NOMO-1 (cell line): ENCODE data around the gene ATP6V1F.

Experiments
- DNase-seq, 2 experiments: peaks; one replicate each; lab custom pipeline; 2025; ENCODE audit not compliant: unreplicated experiment in 2 of 2; lab: John Stamatoyannopoulos, UW

The ATP6V1F gene, protein sequence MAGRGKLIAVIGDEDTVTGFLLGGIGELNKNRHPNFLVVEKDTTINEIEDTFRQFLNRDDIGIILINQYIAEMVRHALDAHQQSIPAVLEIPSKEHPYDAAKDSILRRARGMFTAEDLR

GRCh38 chr7:128862571-128863432, at the start of gene ATP6V1F:
Gene ATP6V1F, plus strand, starts transcription at chr7:128862856. Its CDS starts 49 bp downstream, at chr7:128862905.
- peak; percentile 82 to 91 for DNase-seq

GRCh38 chr7:128814499-128814898, 48.2 kb upstream of the ATP6V1F start:
- DNase-seq, result no peak

GRCh38 chr7:128815289-128815942, 47.2 kb upstream of the ATP6V1F start:
- DNase-seq, result peak in 1 of 2 experiments; percentile 4

GRCh38 chr7:128818694-128819093, 44.0 kb upstream of the ATP6V1F start:
- no peak for DNase-seq

GRCh38 chr7:128821724-128822123, 40.9 kb upstream of the ATP6V1F start:
- DNase-seq, result no peak

DNA sequence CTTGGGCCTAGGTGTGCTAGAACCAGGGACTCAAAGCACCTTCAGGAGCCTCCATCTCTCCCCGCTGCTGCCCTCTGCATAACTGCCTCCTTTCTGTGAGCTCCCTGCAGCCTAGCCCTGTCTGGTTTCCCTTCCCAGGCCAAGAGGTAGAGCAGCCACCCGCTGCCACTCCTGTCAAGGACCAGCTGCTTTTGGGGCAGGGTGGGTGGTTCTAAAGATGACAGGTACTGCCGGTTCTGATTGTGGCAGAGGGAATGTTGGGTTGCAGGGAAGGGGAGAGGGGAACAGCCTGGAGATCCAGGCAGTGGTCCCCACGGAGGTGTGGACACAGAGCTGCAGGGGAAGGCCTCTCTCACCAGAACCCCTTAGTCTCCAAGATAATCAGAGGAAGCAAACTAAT, 36.1 kb upstream of the ATP6V1F start:
- no peak for DNase-seq

- no peak for DNase-seq
Measured at GRCh38 chr7:128826916-128827247, 35.8 kb upstream of the ATP6V1F start.

GRCh38 chr7:128827248-128827958, 35.3 kb upstream of the ATP6V1F start:
- no peak for DNase-seq

GRCh38 chr7:128827971-128828711, 34.5 kb upstream of the ATP6V1F start:
- DNase-seq, result no peak

- DNase-seq, result no peak
Measured at GRCh38 chr7:128829391-128830166, 33.1 kb upstream of the ATP6V1F start.

DNA sequence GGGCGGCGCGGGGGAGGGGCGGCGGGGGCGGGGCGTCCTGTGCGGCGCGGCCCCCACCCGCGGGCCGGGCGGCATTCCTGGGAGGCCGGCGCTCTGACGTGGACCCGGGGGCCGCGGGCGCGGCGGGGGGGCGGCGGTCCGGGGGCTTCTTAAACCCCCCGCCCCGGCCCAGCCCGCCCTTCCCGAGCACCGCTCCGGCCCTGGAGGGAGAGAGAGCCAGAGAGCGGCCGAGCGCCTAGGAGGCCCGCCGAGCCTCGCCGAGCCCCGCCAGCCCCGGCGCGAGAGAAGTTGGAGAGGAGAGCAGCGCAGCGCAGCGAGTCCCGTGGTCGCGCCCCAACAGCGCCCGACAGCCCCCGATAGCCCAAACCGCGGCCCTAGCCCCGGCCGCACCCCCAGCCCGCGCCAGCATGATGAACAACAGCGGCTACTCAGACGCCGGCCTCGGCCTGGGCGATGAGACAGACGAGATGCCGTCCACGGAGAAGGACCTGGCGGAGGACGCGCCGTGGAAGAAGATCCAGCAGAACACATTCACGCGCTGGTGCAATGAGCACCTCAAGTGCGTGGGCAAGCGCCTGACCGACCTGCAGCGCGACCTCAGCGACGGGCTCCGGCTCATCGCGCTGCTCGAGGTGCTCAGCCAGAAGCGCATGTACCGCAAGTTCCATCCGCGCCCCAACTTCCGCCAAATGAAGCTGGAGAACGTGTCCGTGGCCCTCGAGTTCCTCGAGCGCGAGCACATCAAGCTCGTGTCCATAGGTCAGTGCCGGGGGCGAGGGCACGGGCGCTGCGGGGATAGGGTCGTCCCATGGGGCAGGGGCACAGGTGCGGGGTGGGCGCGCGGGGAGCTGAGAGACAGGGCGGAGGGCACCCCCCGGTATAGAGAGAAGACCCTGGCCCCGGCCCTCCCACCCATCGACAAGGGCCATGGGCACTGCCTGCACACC, 32.2 kb upstream of the ATP6V1F start, which contains the start of gene FLNC:
Gene FLNC (plus strand): TSS at position 176 of the 947 bp plus-strand sequence. CDS start 232 bp downstream, at position 408.
- DNase-seq, result peak; percentile 0 to 2

DNA sequence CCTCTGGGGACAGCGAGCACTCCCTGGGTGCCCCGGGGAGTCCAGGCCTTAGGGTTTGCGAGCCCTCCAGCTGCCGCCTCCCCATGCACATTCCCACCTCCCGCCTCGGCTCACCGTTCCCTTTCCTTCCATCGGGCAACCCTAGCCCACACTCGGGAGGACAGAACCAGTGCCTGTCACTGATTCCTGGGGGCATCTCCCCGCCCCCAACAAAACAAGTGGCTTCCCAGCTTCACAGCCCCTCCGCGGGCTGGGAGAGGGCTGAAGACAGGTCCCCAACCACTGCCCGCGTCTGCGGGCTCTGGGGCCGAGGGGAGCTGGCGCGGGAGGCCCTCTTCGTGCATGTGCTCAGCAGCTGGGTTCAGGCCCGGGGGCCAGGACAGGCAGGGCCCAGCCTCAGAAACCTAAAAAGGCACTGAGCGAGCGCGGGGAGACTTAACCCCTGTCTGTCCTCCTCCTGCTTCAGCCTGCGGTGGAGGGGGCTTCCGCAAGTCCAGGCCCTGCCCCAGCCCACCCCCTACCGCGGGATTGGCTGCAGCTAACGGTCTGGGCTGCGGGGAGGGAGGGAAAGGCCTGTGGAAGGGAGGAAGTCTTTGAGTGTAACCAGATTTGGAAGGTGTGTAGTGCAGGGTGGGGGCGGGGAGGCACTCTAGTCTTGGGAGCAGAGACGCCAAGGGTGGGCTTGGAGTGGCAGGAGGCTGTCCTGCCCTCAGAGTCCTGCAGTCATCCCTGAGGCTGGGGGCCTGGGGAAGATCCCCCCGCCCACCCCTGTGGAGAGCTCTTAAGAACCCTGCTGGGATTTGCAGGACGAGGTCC, 31.3 kb upstream of the ATP6V1F start:
- no peak for DNase-seq

GRCh38 chr7:128831994-128832879, 30.4 kb upstream of the ATP6V1F start:
- DNase-seq, result no peak

- no peak for DNase-seq
Measured at GRCh38 chr7:128832880-128833147, 29.8 kb upstream of the ATP6V1F start.

DNA sequence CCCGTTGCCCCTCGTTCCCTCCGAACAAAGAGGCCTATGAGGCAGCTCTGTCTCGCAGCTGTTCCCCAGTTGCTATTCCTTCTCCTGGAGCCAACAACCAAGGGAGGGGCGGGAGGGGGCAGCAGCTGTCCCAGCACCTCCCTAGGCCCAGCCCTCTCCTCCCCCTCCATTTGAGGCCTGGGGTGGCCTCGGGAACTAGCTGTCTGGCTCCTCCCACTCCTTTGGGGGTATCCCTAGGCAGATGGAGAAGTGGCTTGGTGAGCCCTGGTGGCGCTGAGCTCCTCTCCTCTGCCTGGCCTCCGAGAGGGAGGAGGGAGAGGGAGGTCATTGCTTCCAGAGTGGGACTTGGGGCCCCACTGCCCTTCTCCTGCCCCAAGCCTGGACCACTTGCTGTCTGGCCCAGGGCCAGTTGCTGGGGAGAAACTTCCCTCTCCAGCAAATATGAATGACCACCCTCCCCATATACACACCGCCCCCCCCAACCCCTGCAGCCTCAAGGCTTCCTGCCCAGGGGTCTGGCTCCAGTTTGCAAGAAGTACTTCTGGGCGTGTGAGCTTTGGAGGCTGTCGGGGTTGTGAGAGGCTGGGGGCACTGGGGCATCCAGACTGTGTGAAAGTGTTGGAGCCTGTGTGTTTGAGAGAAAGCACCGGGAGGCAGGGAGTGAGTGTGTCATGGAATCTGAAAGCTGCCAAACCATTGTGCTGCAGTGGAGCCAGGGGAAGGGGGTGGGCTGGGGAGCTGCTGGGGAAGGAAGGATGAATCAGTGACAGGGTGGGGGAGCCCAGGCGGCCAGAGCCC, 29.3 kb upstream of the ATP6V1F start:
- DNase-seq, result no peak

- DNase-seq, result no peak
Measured at GRCh38 chr7:128833946-128834325, 28.7 kb upstream of the ATP6V1F start.
